Neural progenitor cell (in vitro differentiated cells): ENCODE measurements around the gene C11orf21. TPM values are rescaled to one million over a fixed set of nuclear protein-coding genes. Genes with fewer than 3 reads are reported as not detected.
A peak's percentile ranks its signal among the peaks of the same experiment; 100 is the strongest.

ENCODE experiments used
- DNase-seq: peaks from one replicate; pipeline ENCODE4 v3.0.0-alpha.2; 2016; ENCODE audit warnings: low spot score
- H2AFZ ChIP-seq: fragments of 200-600 bp; sonication (generic); replicated peaks from 2 replicates; pipeline ENCODE4 v1.6.1; 2016; ENCODE audit warnings: antibody characterized with exemption
- H3F3A ChIP-seq: fragments of 200-600 bp; sonication (generic); 2 replicates; pipeline ENCODE4 v1.6.1; 2016; ENCODE audit warnings: antibody characterized with exemption, low read depth
- H3K27ac ChIP-seq: fragments of 200-600 bp; sonication (generic); 2 replicates; pipeline ENCODE4 v1.5.1; 2016; ENCODE audit warnings: mild to moderate bottlenecking
- H3K27me3 ChIP-seq: fragments of 200-600 bp; sonication (generic); 2 replicates; pipeline ENCODE4 v1.6.1; 2016; ENCODE audit warnings: mild to moderate bottlenecking, moderate library complexity
- H3K36me3 ChIP-seq: fragments of 200-600 bp; sonication (generic); 2 replicates; pipeline ENCODE4 v1.5.1; 2016
- H3K4me1 ChIP-seq: fragments of 200-600 bp; sonication (generic); 2 replicates; pipeline ENCODE4 v1.6.1; 2016; ENCODE audit warnings: mixed run types
- H3K4me2 ChIP-seq: fragments of 200-600 bp; sonication (generic); 2 replicates; pipeline ENCODE4 v1.6.1; 2016
- H3K4me3 ChIP-seq: fragments of 200-600 bp; sonication (generic); 2 replicates; pipeline ENCODE4 v1.5.1; 2016
- H3K79me2 ChIP-seq: fragments of 200-600 bp; sonication (generic); 2 replicates; pipeline ENCODE4 v1.6.1; 2016; ENCODE audit warnings: low read depth
- H3K9ac ChIP-seq: fragments of 200-600 bp; sonication (generic); 2 replicates; pipeline ENCODE4 v1.6.1; 2016
- H3K9me3 ChIP-seq: fragments of 200-600 bp; sonication (generic); 2 replicates; pipeline ENCODE4 v1.5.1; 2016; ENCODE audit warnings: low read depth
- H4K20me1 ChIP-seq: fragments of 200-600 bp; sonication (generic); 2 replicates; pipeline ENCODE4 v1.6.1; 2016; ENCODE audit warnings: low read depth
- H3K27ac Mint-ChIP-seq: 3 replicates; pipeline ENCODE4 v1.8.0; 2021; ENCODE audit warnings: mixed read lengths
- H3K27me3 Mint-ChIP-seq: 2 replicates; pipeline ENCODE4 v1.8.0; 2022; ENCODE audit warnings: low read depth, mild to moderate bottlenecking, inconsistent platforms, moderate library complexity, mixed read lengths; ENCODE audit not compliant: insufficient read depth
- H3K36me3 Mint-ChIP-seq: 3 replicates; pipeline ENCODE4 v1.8.0; 2021; ENCODE audit warnings: mixed read lengths
- H3K4me1 Mint-ChIP-seq: 3 replicates; pipeline ENCODE4 v1.8.0; 2021; ENCODE audit warnings: mixed read lengths
- H3K4me3 Mint-ChIP-seq: 3 replicates; pipeline ENCODE4 v1.8.0; 2021; ENCODE audit warnings: mild to moderate bottlenecking, moderate library complexity, mixed read lengths
- H3K9me3 Mint-ChIP-seq: 3 replicates; pipeline ENCODE4 v1.8.0; 2020; ENCODE audit warnings: mixed read lengths
- EZH2 ChIP-seq: fragments of 200-600 bp; sonication (generic); IDR thresholded peaks from 2 replicates; pipeline ENCODE4 v1.6.1; 2017; ENCODE audit warnings: antibody characterized with exemption, mild to moderate bottlenecking, moderate library complexity
- EZH2phosphoT487 ChIP-seq: fragments of 200-600 bp; sonication (generic); IDR thresholded peaks from 2 replicates; pipeline ENCODE4 v1.6.1; 2017; ENCODE audit warnings: antibody characterized with exemption
- total RNA-seq: library from RNA; depleted of rRNA; stranded (reverse); fragments of >200 nt; gene quantifications from 2 replicates; pipeline ENCODE4 v1.2.3, GENCODE V29; 2015; ENCODE audit warnings: low replicate concordance
- TF ChIP-seq, protein P1 (sequence below): fragments of 200-600 bp; sonication (generic); IDR thresholded peaks from 2 replicates; pipeline ENCODE4 v1.5.1; 2017; ENCODE audit warnings: antibody characterized with exemption, mild to moderate bottlenecking

The C11orf21 gene
- total RNA-seq, 1 donor from 2014 or later: not detected

DNA sequence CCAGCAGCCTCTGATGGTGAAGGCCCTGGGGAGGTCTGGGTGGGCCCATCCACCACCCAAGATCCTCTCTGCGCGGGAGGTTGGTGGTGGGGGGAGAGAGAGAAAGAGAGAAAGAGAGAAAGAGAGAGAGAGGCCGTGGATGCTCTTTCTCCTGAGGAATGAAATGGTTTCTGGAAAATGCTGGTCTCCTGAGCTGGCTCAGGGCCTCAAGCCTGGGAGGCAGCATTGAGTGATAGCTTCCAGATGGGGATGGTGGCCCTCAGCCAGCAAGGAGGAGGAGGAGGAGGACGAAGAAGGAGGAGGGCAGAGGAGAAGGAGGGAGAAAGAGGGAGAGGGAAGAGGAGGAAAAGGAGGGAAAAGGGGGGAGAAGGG lies 4.7 kb upstream of the C11orf21 start:
- Mint-ChIP-seq H3K27ac (peak overlapping the region; percentile 66), H3K9me3 (no peaks in the 10 kb centered on the region), H3K36me3 (no peaks in the 10 kb centered on the region), H3K4me3 (peak overlapping the region; percentile 53), H3K4me1 (peaks cover 15% of the 10 kb centered on the region), H3K27me3 (peaks cover 5% of the 10 kb centered on the region)
- H3F3A ChIP-seq: no peaks in the 10 kb centered on the region
- H3K27me3 ChIP-seq: no peaks in the 10 kb centered on the region
- no peak overlapping the region for H3K27ac ChIP-seq
- H3K79me2 ChIP-seq: no peaks in the 10 kb centered on the region
- DNase-seq: no peak
- H2AFZ ChIP-seq: no peak overlapping the region
- H3K4me1 ChIP-seq: no peaks in the 10 kb centered on the region
- no peaks in the 10 kb centered on the region for H4K20me1 ChIP-seq
- no peak for TF ChIP-seq EZH2
- TF ChIP-seq EZH2phosphoT487: no peak
- TF ChIP-seq, protein P1, sequence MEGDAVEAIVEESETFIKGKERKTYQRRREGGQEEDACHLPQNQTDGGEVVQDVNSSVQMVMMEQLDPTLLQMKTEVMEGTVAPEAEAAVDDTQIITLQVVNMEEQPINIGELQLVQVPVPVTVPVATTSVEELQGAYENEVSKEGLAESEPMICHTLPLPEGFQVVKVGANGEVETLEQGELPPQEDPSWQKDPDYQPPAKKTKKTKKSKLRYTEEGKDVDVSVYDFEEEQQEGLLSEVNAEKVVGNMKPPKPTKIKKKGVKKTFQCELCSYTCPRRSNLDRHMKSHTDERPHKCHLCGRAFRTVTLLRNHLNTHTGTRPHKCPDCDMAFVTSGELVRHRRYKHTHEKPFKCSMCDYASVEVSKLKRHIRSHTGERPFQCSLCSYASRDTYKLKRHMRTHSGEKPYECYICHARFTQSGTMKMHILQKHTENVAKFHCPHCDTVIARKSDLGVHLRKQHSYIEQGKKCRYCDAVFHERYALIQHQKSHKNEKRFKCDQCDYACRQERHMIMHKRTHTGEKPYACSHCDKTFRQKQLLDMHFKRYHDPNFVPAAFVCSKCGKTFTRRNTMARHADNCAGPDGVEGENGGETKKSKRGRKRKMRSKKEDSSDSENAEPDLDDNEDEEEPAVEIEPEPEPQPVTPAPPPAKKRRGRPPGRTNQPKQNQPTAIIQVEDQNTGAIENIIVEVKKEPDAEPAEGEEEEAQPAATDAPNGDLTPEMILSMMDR: no peak
- H3K4me3 ChIP-seq: no peak overlapping the region
- no peak overlapping the region for H3K4me2 ChIP-seq
- H3K9ac ChIP-seq: no peak overlapping the region
- H3K36me3 ChIP-seq: no peaks in the 10 kb centered on the region
- H3K9me3 ChIP-seq: no peaks in the 10 kb centered on the region

DNA sequence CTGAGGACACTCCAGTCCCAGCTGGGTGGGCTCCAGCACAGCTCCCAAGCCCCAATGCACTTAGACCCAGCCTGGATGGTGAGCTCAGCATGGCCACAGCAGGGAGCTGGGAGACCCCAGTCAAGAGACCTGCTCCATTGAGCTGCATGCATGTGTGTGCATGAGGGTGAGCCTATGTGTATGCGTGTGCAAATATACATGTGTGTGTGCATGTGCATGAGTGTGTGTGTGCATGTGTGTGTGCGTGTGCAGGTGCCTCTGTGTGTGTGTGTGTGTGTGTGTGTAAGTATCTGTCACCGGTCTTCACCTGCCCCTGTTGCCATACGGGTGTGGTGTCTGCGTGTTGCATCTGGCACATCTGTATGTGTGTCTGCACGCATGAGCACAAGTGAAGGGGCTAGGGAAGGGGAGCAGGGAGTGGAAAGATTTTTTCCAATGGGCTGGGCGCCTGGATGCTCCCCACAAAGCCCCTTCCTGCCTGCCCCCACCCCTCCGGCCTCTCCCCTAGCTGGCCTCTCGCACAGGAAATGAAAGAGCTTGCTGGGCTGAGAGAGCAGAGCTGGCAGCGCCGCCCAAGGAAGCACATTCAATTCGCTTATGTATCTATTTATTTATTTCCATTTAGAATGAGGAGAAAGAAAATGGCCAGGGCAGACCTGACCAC lies 4.2 kb upstream of the C11orf21 start:
- peak overlapping the region; percentile 57 for H3K4me3 Mint-ChIP-seq

DNA sequence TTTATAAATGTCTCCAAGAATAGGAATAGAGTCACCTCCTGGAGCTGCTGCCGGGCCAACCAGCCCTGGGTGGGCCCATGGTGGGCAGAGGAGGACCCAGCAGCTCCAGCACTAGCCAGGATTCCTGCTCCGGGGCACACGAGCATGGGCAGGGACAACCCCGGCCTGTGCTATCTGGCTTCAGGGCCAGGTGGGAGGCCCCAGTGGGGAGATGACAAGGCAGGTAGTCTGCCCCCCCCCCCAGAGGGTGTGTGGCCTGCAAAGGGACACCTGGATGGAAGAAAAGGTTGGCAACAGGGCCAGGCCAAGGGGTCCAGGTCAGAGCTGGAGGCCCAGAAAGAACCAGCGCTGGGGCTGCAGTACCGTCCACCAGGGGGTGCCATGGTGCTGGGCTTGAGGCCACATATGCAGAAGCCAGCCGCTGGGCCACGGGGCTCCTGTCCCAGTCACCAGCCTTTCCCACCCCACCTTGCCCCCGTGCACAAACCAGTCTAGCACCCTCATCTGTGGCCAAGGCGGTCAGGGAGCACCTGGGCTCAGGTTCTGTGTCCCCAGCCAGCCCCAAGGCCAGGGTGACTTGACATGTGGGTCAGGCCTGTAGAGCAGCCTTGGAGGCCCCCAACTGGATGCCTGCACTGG lies 3.5 kb upstream of the C11orf21 start:
- Mint-ChIP-seq H3K27ac (no peak overlapping the region), H3K27me3 (peaks cover 8% of the 10 kb centered on the region), H3K36me3 (no peaks in the 10 kb centered on the region), H3K4me3 (no peak overlapping the region), H3K9me3 (no peaks in the 10 kb centered on the region), H3K4me1 (peaks cover 15% of the 10 kb centered on the region)
- Histone ChIP-seq H3K4me1 (no peaks in the 10 kb centered on the region), H3K9ac (no peak overlapping the region), H3K27ac (no peak overlapping the region), H3K27me3 (no peaks in the 10 kb centered on the region), H3K9me3 (no peaks in the 10 kb centered on the region), H2AFZ (peak overlapping the region; percentile 40), H3F3A (no peaks in the 10 kb centered on the region), H4K20me1 (no peaks in the 10 kb centered on the region), H3K4me3 (no peak overlapping the region), H3K79me2 (no peaks in the 10 kb centered on the region), H3K4me2 (no peak overlapping the region), H3K36me3 (no peaks in the 10 kb centered on the region)
- peak; percentile 89 for DNase-seq
- TF ChIP-seq, protein P1: peak; percentile 85
- no peak for TF ChIP-seq EZH2phosphoT487

More for the DNA sequence above, 4.2 kb upstream of the C11orf21 start:
- TF ChIP-seq, protein P1: no peak
- TF ChIP-seq EZH2 (no peak), EZH2phosphoT487 (no peak)
- H3K79me2 ChIP-seq: no peaks in the 10 kb centered on the region
- H3K27me3 ChIP-seq: no peaks in the 10 kb centered on the region
- no peak overlapping the region for H3K4me3 ChIP-seq
- Mint-ChIP-seq H3K36me3 (no peaks in the 10 kb centered on the region), H3K9me3 (no peaks in the 10 kb centered on the region), H3K4me1 (peaks cover 15% of the 10 kb centered on the region), H3K27ac (peak overlapping the region; percentile 66), H3K27me3 (peaks cover 4% of the 10 kb centered on the region)
- no peaks in the 10 kb centered on the region for H4K20me1 ChIP-seq
- no peak for DNase-seq
- H3K27ac ChIP-seq: no peak overlapping the region
- peak overlapping the region; percentile 40 for H2AFZ ChIP-seq
- no peaks in the 10 kb centered on the region for H3F3A ChIP-seq
- no peaks in the 10 kb centered on the region for H3K36me3 ChIP-seq
- no peaks in the 10 kb centered on the region for H3K9me3 ChIP-seq
- H3K9ac ChIP-seq: no peak overlapping the region
- no peaks in the 10 kb centered on the region for H3K4me1 ChIP-seq
- no peak overlapping the region for H3K4me2 ChIP-seq
